Astrocyte (in vitro differentiated cells and primary cell): ENCODE measurements around the gene RASGRP2.

Experiments used
- CTCF ChIP-seq: IDR thresholded peaks from 2 replicates; pipeline ENCODE4 v1.5.1; 2011; ENCODE audit warnings: low read depth, mild to moderate bottlenecking, inconsistent platforms, low read length, moderate library complexity; ENCODE audit not compliant: insufficient read depth
- EZH2 ChIP-seq: IDR thresholded peaks from 2 replicates; pipeline ENCODE4 v1.6.1; 2012; ENCODE audit warnings: mild to moderate bottlenecking, low read length, inconsistent platforms; ENCODE audit not compliant: insufficient read depth

GRCh38 chr11:64726211-64726641 is 17.7 kb downstream of the RASGRP2 start:
- no peak for TF ChIP-seq CTCF
- TF ChIP-seq EZH2, result no peak
